ENCODE data around the gene DOCK1. TPM values are rescaled to one million over a fixed set of nuclear protein-coding genes. Genes with fewer than 3 reads are reported as not detected.

Gene DOCK1
- total and polyA plus RNA-seq, 2 donors (not counting 1 experiment from before 2014, with no cell fraction given), result 20.5 to 91.0 TPM

DNA sequence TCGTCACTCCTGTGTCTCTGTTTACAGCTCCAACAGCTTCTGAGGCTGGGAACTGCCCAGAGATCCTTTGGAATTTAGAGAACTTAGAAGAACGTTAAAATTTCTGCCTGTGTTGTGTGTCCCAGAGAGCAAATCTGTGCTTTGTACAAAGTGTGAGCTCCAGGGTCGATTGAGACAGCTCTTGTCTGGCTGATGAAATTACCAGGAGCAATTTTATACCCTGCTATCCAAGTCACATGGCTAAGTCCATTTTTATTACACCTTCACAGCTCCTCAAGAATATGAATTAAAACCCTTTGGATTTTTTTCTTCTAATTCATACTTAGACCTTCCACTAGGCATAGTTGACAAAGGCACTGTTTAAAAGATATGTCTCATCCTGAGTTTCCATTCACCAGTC lies 337.7 kb downstream of the DOCK1 start:
- Histone ChIP-seq H2AFZ (ENCODE audit: low read length) (no peak overlapping the region), H3K9me3 (ENCODE audit: control insufficient read depth, insufficient read depth, low read depth, low read length) (no peaks in the 10 kb centered on the region), H3K4me2 (ENCODE audit: extremely low read depth, insufficient read depth, low read length) (no peak overlapping the region), H4K20me1 (ENCODE audit: control insufficient read depth, extremely low read depth, insufficient read depth, low read length) (no peaks in the 10 kb centered on the region), H3K4me1 (ENCODE audit: control insufficient read depth, extremely low read depth, insufficient read depth, low read length) (no peaks in the 10 kb centered on the region), H3K27me3 (ENCODE audit: control insufficient read depth, insufficient read depth, low read length) (no peaks in the 10 kb centered on the region), H3K4me3 (replicated peaks in 1 of 4; ENCODE audit: control extremely low read depth in 1 of 4, insufficient read depth in 1 of 4, low read depth in 3 of 4, low read length in 4 of 4) (no peak overlapping the region), H3K9ac (ENCODE audit: insufficient read depth, low read length) (no peak overlapping the region), H3K27ac (ENCODE audit: insufficient read depth, low read length) (no peak overlapping the region), H3K36me3 (ENCODE audit: control insufficient read depth, insufficient read depth, low read length) (no peaks in the 10 kb centered on the region), H3K79me2 (ENCODE audit: control insufficient read depth, insufficient read depth, low read length) (no peaks in the 10 kb centered on the region)
- no peak for DNase-seq (ENCODE audit: low read depth in 2 of 2)
- TF ChIP-seq EZH2 (IDR thresholded peaks at IDR 0.05; ENCODE audit: low read length, missing control alignments), result no peak
- TF ChIP-seq, protein P1, sequence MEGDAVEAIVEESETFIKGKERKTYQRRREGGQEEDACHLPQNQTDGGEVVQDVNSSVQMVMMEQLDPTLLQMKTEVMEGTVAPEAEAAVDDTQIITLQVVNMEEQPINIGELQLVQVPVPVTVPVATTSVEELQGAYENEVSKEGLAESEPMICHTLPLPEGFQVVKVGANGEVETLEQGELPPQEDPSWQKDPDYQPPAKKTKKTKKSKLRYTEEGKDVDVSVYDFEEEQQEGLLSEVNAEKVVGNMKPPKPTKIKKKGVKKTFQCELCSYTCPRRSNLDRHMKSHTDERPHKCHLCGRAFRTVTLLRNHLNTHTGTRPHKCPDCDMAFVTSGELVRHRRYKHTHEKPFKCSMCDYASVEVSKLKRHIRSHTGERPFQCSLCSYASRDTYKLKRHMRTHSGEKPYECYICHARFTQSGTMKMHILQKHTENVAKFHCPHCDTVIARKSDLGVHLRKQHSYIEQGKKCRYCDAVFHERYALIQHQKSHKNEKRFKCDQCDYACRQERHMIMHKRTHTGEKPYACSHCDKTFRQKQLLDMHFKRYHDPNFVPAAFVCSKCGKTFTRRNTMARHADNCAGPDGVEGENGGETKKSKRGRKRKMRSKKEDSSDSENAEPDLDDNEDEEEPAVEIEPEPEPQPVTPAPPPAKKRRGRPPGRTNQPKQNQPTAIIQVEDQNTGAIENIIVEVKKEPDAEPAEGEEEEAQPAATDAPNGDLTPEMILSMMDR (conservative IDR thresholded peaks at IDR 0.05 in 1 of 2, IDR thresholded peaks at IDR 0.05 in 1 of 2; ENCODE audit: low read depth in 1 of 2, low read length in 2 of 2), result no peak

DNA sequence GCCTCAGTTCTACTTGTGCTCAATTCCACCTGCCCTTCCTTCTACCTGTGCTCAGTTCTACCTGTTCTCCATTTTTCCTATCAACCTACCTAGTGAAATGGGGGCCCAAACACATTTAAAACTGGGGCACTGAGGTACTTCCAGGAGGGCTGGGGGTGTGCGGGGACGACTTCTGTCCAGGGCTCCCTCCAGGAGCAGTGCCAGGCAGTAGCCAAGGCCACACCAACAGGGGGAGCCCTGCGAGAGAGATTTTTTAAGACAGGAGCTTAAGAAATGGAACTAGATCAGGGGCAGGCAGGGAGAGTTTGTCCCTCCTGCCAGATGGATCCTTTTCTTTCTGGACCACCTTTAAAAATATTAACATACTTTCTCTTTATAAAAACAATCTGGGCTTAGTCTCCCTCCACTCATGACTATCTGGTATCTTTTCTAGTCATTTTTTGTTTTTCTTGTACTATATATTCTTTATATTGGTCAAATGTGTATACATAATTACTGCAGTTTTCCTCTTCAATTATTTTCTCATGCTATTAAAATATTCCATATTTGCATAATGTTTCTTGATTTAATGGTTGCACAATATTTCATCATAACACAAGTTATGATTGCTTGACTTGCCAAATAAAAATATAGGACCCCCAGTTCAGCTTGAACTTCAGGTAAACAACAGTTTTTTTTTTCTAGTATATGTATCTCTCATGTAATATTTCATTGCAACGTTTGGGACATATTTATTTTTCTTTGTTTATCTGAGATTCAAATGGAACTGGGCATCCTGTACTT lies 338.5 kb downstream of the DOCK1 start:
- Histone ChIP-seq H3K27me3 (ENCODE audit: control insufficient read depth, insufficient read depth, low read length) (no peaks in the 10 kb centered on the region), H3K4me3 (replicated peaks in 1 of 4; ENCODE audit: control extremely low read depth in 1 of 4, insufficient read depth in 1 of 4, low read depth in 3 of 4, low read length in 4 of 4) (no peak overlapping the region), H3K36me3 (ENCODE audit: control insufficient read depth, insufficient read depth, low read length) (peaks cover 2% of the 10 kb centered on the region), H3K9me3 (ENCODE audit: control insufficient read depth, insufficient read depth, low read depth, low read length) (no peaks in the 10 kb centered on the region), H3K4me2 (ENCODE audit: extremely low read depth, insufficient read depth, low read length) (no peak overlapping the region), H4K20me1 (ENCODE audit: control insufficient read depth, extremely low read depth, insufficient read depth, low read length) (no peaks in the 10 kb centered on the region), H3K79me2 (ENCODE audit: control insufficient read depth, insufficient read depth, low read length) (no peaks in the 10 kb centered on the region), H3K4me1 (ENCODE audit: control insufficient read depth, extremely low read depth, insufficient read depth, low read length) (no peaks in the 10 kb centered on the region), H3K9ac (ENCODE audit: insufficient read depth, low read length) (no peak overlapping the region), H2AFZ (ENCODE audit: low read length) (no peak overlapping the region), H3K27ac (ENCODE audit: insufficient read depth, low read length) (no peak overlapping the region)
- DNase-seq (ENCODE audit: low read depth in 2 of 2), result peak; percentile 13 to 42
- no peak for TF ChIP-seq EZH2 (IDR thresholded peaks at IDR 0.05; ENCODE audit: low read length, missing control alignments)
- TF ChIP-seq, protein P1 (conservative IDR thresholded peaks at IDR 0.05 in 1 of 2, IDR thresholded peaks at IDR 0.05 in 1 of 2; ENCODE audit: low read depth in 1 of 2, low read length in 2 of 2), result peak; percentile 40 to 65

DNA sequence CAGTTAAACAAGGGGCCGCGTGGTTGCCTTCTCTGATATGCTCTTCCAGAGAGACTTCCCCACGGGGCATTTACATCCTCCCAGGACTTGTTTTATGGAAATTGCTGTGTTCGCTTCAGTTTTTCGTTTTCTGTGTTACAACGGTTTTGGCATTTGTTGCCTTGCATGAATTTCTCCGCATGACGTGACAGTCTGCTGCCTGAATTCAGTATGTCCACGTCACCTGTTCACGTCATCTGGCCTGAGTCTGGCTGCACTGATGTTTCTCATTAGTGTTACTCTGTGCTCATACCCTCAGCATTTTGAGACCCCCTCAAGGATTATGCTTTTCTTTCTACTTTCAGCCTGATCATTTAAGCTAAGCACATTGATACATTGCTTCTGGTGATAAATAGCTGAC lies 340.2 kb downstream of the DOCK1 start:
- H3K4me2 ChIP-seq (ENCODE audit: extremely low read depth, insufficient read depth, low read length), result no peak overlapping the region
- no peaks in the 10 kb centered on the region for H4K20me1 ChIP-seq (ENCODE audit: control insufficient read depth, extremely low read depth, insufficient read depth, low read length)
- H3K36me3 ChIP-seq (ENCODE audit: control insufficient read depth, insufficient read depth, low read length), result peaks cover 3% of the 10 kb centered on the region
- H3K9me3 ChIP-seq (ENCODE audit: control insufficient read depth, insufficient read depth, low read depth, low read length), result no peaks in the 10 kb centered on the region
- H3K4me1 ChIP-seq (ENCODE audit: control insufficient read depth, extremely low read depth, insufficient read depth, low read length), result no peaks in the 10 kb centered on the region
- no peak overlapping the region for H3K27ac ChIP-seq (ENCODE audit: insufficient read depth, low read length)
- no peak for TF ChIP-seq EZH2 (IDR thresholded peaks at IDR 0.05; ENCODE audit: low read length, missing control alignments)
- TF ChIP-seq, protein P1 (conservative IDR thresholded peaks at IDR 0.05 in 1 of 2, IDR thresholded peaks at IDR 0.05 in 1 of 2; ENCODE audit: low read depth in 1 of 2, low read length in 2 of 2), result no peak
- no peaks in the 10 kb centered on the region for H3K27me3 ChIP-seq (ENCODE audit: control insufficient read depth, insufficient read depth, low read length)
- no peak overlapping the region for H3K9ac ChIP-seq (ENCODE audit: insufficient read depth, low read length)
- H3K4me3 ChIP-seq (replicated peaks in 1 of 4; ENCODE audit: control extremely low read depth in 1 of 4, insufficient read depth in 1 of 4, low read depth in 3 of 4, low read length in 4 of 4), result no peak overlapping the region
- no peaks in the 10 kb centered on the region for H3K79me2 ChIP-seq (ENCODE audit: control insufficient read depth, insufficient read depth, low read length)
- no peak overlapping the region for H2AFZ ChIP-seq (ENCODE audit: low read length)
- no peak for DNase-seq (ENCODE audit: low read depth in 2 of 2)

Measured in fibroblast of lung (primary cell).